ENCODE measurements around the gene RUSC1. TPM values are rescaled to one million over a fixed set of nuclear protein-coding genes. Genes with fewer than 3 reads are reported as not detected.

Gene RUSC1
- total RNA-seq, 1 experiment from 2014 or later: 66.9 TPM

DNA sequence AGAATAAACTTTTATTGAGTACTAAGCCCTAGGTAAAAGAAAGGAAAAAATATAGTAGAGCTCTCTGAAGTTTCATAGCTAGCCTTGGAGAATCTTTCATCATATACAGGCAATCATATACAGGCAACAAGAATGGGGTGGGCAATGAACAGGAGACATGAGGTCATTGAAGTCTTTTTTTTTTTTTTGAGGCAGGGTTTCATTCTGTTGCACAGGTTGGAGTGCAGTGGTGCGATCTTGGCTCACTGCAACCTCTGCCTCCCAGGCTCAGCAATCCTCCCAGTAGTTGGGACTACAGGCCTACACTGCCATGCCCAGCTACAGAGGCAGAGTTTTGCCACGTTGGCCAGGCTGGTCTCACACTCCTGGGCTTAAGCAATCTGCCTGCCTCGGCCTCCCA lies 22.1 kb downstream of the RUSC1 start:
- peaks cover 24 to 79% (median 58%) of the 10 kb centered on the region in 3 experiments; a peak in 6 of 7 replicates for H3K36me3 Mint-ChIP-seq (ENCODE audit: insufficient read depth in 1 of 3, low read depth in 3 of 3)
- H2BK12ac ChIP-seq (ENCODE audit: insufficient read length, low read depth, low read length): no peak overlapping the region
- no peaks in the 10 kb centered on the region for H3K23me2 ChIP-seq (ENCODE audit: insufficient read length, low read depth, low read length, poor library complexity, severe bottlenecking)

More for the DNA sequence above, 22.1 kb downstream of the RUSC1 start:
- Histone ChIP-seq H3K27me3 (ENCODE audit: insufficient read depth, low read length) (no peaks in the 10 kb centered on the region), H3K27ac (ENCODE audit: insufficient read length, low read depth, low read length) (no peak overlapping the region), H3K9ac (ENCODE audit: extremely low read depth, insufficient read length, low read length) (no peak overlapping the region), H3K4me2 (ENCODE audit: insufficient read depth, insufficient read length, low read length) (no peak overlapping the region), H3K23ac (ENCODE audit: insufficient read length, low read depth, low read length) (no peak overlapping the region), H4K5ac (ENCODE audit: insufficient read length, low read depth, low read length) (no peak overlapping the region), H2AK5ac (ENCODE audit: insufficient read length, low read length) (no peak overlapping the region), H3K18ac (ENCODE audit: insufficient read length, low read depth, low read length) (no peak overlapping the region), H4K20me1 (ENCODE audit: control insufficient read depth, insufficient read depth, insufficient read length) (no peaks in the 10 kb centered on the region), H3K14ac (ENCODE audit: insufficient read depth, low read length) (no peak overlapping the region), H3K79me1 (ENCODE audit: insufficient read depth, low read depth, low read length, poor library complexity, severe bottlenecking) (no peaks in the 10 kb centered on the region), H2BK5ac (ENCODE audit: insufficient read length, low read length) (no peak overlapping the region), H2BK15ac (ENCODE audit: low read depth, low read length) (no peak overlapping the region; the same call in 1 of the 2 replicates), H2BK20ac (ENCODE audit: low read depth, low read length, poor library complexity, severe bottlenecking) (no peak overlapping the region), H3K79me2 (ENCODE audit: insufficient read depth, low read length) (no peaks in the 10 kb centered on the region), H2BK120ac (ENCODE audit: low read depth, low read length, poor library complexity, severe bottlenecking) (no peak overlapping the region), H2AFZ (ENCODE audit: low read length) (no peak overlapping the region), H4K91ac (ENCODE audit: insufficient read length, low read depth, low read length) (no peak overlapping the region), H3K4ac (ENCODE audit: low read depth, low read length) (no peak overlapping the region), H3T11ph (ENCODE audit: low read length) (no peak overlapping the region), H3K56ac (ENCODE audit: insufficient read length, low read depth, low read length) (no peak overlapping the region), H3K9me3 (ENCODE audit: control insufficient read depth, low read depth, low read length) (no peaks in the 10 kb centered on the region), H3K4me1 (ENCODE audit: insufficient read depth, low read length) (no peaks in the 10 kb centered on the region), H4K8ac (replicated peaks; ENCODE audit: insufficient read length, low read depth, low read length) (no peak overlapping the region)
- WGBS (ENCODE audit: extremely low coverage, insufficient read length, low lambda C conversion rate): no CpG with 5 or more reads among the region's 3 CpGs
- Mint-ChIP-seq H3K9me3 (no peaks in the 10 kb centered on the region), H3K4me1 (no peaks in the 10 kb centered on the region), H3K27me3 (ENCODE audit: low read depth) (no peaks in the 10 kb centered on the region), H3K4me3 (no peak overlapping the region), H3K27ac (no peak overlapping the region)
- DNase-seq: no peak
- no peak for TF ChIP-seq CTCF (conservative IDR thresholded peaks at IDR 0.05)
